A549 (cell line): ENCODE results near the gene TNC. TPM values are rescaled to one million over a fixed set of nuclear protein-coding genes. Genes with fewer than 3 reads are reported as not detected.

ENCODE experiments used
- ATAC-seq, 2 experiments: fragments of 200-7000 bp in 1 of 2; fragments of >200 bp in 1 of 2; cut with Nextera tagmentation in 1 of 2; cut with Tn5 transposase in 1 of 2; 3 replicates each; pipeline versions ENCODE4 v1.8.0 to v1.9.1; 2018 to 2020; ENCODE audit warnings: mild to moderate bottlenecking in 1 of 2, moderate library complexity in 1 of 2
- CTCF ChIA-PET: fragments of 300-600 bp; sonication (Branson Sonifier 250); formaldehyde crosslinking; extraction: SDS; loops from one replicate; lab custom pipeline; 2021; ENCODE audit warnings: antibody characterized with exemption, inconsistent platforms; lab: Yijun Ruan, JAX
- POLR2A ChIA-PET: fragments of 350-600 bp; formaldehyde crosslinking; extraction: SDS; loops from one replicate; lab custom pipeline; 2021; ENCODE audit warnings: antibody characterized with exemption, inconsistent platforms; lab: Yijun Ruan, JAX
- DNase-seq, 2 experiments: peaks; one replicate each; pipeline versions ENCODE4 v3.0.0 to v3.0.0-alpha.2; 2011 to 2016; ENCODE audit warnings: low read depth in 1 of 2, low spot score in 1 of 2
- FAIRE-seq: peaks from 2 replicates; lab custom pipeline; 2011; peaks lifted over from hg19 to GRCh38; lab: Jason Lieb, UNC
- H3K27ac ChIP-seq, 2 experiments: fragments of >200 bp; sonication (Bioruptor Twin); formaldehyde crosslinking; 3 replicates each; pipeline ENCODE4 v1.5.1; 2016 to 2017
- H3K4me1 ChIP-seq: fragments of >200 bp; sonication (Bioruptor Twin); formaldehyde crosslinking; 3 replicates; pipeline ENCODE4 v1.6.1; 2016
- H3K4me2 ChIP-seq: fragments of >200 bp; sonication (Bioruptor Twin); formaldehyde crosslinking; 3 replicates; pipeline ENCODE4 v1.6.1; 2016
- H3K4me3 ChIP-seq: fragments of >200 bp; sonication (Bioruptor Twin); formaldehyde crosslinking; 3 replicates; pipeline ENCODE4 v1.5.1; 2016
- H3K9me3 ChIP-seq: fragments of >200 bp; sonication (Bioruptor Twin); formaldehyde crosslinking; 3 replicates; pipeline ENCODE4 v1.6.1; 2016
- BCL3 ChIP-seq: fragments of >200 bp; sonication (Bioruptor Twin); formaldehyde crosslinking; IDR thresholded peaks from 3 replicates; pipeline ENCODE4 v1.6.1; 2016
- BHLHE40 ChIP-seq: IDR thresholded peaks from 2 replicates; pipeline ENCODE4 v1.6.1; 2012; ENCODE audit warnings: low read depth, low read length, inconsistent platforms
- CBX2 ChIP-seq: fragments of 200-600 bp; sonication (generic); IDR thresholded peaks from 2 replicates; pipeline ENCODE4 v1.6.1; 2016; ENCODE audit warnings: low read depth, mild to moderate bottlenecking, borderline replicate concordance
- CBX8 ChIP-seq: fragments of 200-600 bp; sonication (generic); IDR thresholded peaks from 2 replicates; pipeline ENCODE4 v1.6.1; 2016
- CTCF ChIP-seq: fragments of >200 bp; sonication (Bioruptor Twin); formaldehyde crosslinking; IDR thresholded peaks from 3 replicates; pipeline ENCODE4 v1.5.1; 2016
- E2F6 ChIP-seq: IDR thresholded peaks from 2 replicates; pipeline ENCODE4 v1.6.1; 2012; ENCODE audit warnings: low read depth, borderline replicate concordance
- EHMT2 ChIP-seq: fragments of 200-600 bp; sonication (generic); IDR thresholded peaks from 2 replicates; pipeline ENCODE4 v1.6.1; 2016; ENCODE audit warnings: antibody characterized with exemption, low read depth, mild to moderate bottlenecking, moderate library complexity
- ESRRA ChIP-seq: fragments of 150-350 bp; IDR thresholded peaks from 2 replicates; pipeline ENCODE4 v1.6.1; 2014; ENCODE audit warnings: mild to moderate bottlenecking, low read length, borderline replicate concordance
- FOXS1 ChIP-seq: fragments of 250-450 bp; sonication (Bioruptor Pico); IDR thresholded peaks from 2 replicates; pipeline ENCODE4 v1.5.0; 2020; ENCODE audit warnings: mild to moderate bottlenecking, moderate library complexity
- HMGXB4 ChIP-seq: fragments of 250-450 bp; sonication (Bioruptor Pico); IDR thresholded peaks from 2 replicates; pipeline ENCODE4 v1.5.0; 2021; ENCODE audit warnings: mild to moderate bottlenecking, moderate library complexity, borderline replicate concordance
- HOXB13 ChIP-seq: fragments of 250-450 bp; sonication (Bioruptor Pico); IDR thresholded peaks from 2 replicates; pipeline ENCODE4 v1.5.0; 2020; ENCODE audit warnings: low read depth, mild to moderate bottlenecking, moderate library complexity
- JUN ChIP-seq, 2 experiments: fragments of >200 bp; sonication (Bioruptor Twin); formaldehyde crosslinking; IDR thresholded peaks; 2 replicates in 1 of 2; 3 replicates in 1 of 2; pipeline ENCODE4 v1.6.1; 2016 to 2017
- MYC ChIP-seq: IDR thresholded peaks from 2 replicates; pipeline ENCODE4 v1.6.1; 2012; ENCODE audit warnings: mild to moderate bottlenecking, inconsistent platforms, low read length, improper control_type of control experiment, borderline replicate concordance
- PHF8 ChIP-seq: fragments of 200-600 bp; sonication (generic); IDR thresholded peaks from 2 replicates; pipeline ENCODE4 v1.6.1; 2016; ENCODE audit warnings: low read depth, mild to moderate bottlenecking, antibody characterized with exemption, moderate library complexity, borderline replicate concordance
- POLR2A ChIP-seq: IDR thresholded peaks from 2 replicates; pipeline ENCODE4 v1.6.1; 2012; ENCODE audit warnings: mild to moderate bottlenecking, low read length
- RAD21 ChIP-seq, 2 experiments: fragments of >200 bp in 1 of 2; sonication (Bioruptor Twin) in 1 of 2; formaldehyde crosslinking in 1 of 2; IDR thresholded peaks in 1 of 2; conservative IDR thresholded peaks in 1 of 2; 2 replicates in 1 of 2; 3 replicates in 1 of 2; pipeline ENCODE4 v1.6.1; 2012 to 2018; ENCODE audit warnings: inconsistent platforms in 1 of 2
- RARB ChIP-seq: fragments of 250-450 bp; sonication (Bioruptor Pico); IDR thresholded peaks from 2 replicates; pipeline ENCODE4 v1.8.0; 2021; ENCODE audit warnings: mild to moderate bottlenecking, moderate library complexity
- RNF2 ChIP-seq: fragments of 200-600 bp; sonication (generic); IDR thresholded peaks from 2 replicates; pipeline ENCODE4 v1.6.1; 2016; ENCODE audit warnings: low read depth, mild to moderate bottlenecking, antibody characterized with exemption, moderate library complexity, borderline replicate concordance
- SMC3 ChIP-seq: fragments of >200 bp; sonication (Bioruptor Twin); formaldehyde crosslinking; IDR thresholded peaks from 3 replicates; pipeline ENCODE4 v1.6.1; 2018; ENCODE audit warnings: inconsistent platforms
- SREBF2 ChIP-seq: fragments of 450-650 bp; IDR thresholded peaks from 2 replicates; pipeline ENCODE4 v1.6.1; 2014; ENCODE audit warnings: mild to moderate bottlenecking, moderate library complexity
- ZC3H11A ChIP-seq: fragments of 450-650 bp; IDR thresholded peaks from 2 replicates; pipeline ENCODE4 v1.6.1; 2014; ENCODE audit warnings: antibody characterized with exemption, mild to moderate bottlenecking
- WGBS: methylation state at CpG from one replicate; pipeline ENCODE4 v1.1.6; 2017; ENCODE audit errors: missing lambda C conversion rate; 5-methylcytosine and 5-hydroxymethylcytosine counted together
- polyA plus RNA-seq, 4 experiments: library from polyadenylated mRNA; depleted of rRNA in 3 of 4; stranded (reverse); fragments of >200 nt; fragmentation: RNase III in 1 of 4; extraction: RNeasy Plus Mini Kit Qiagen cat#74134 plus additional on column Dnase treatment in 1 of 4; gene quantifications; 2 replicates in 3 of 4; 3 replicates in 1 of 4; pipeline ENCODE4 v1.2.3, GENCODE V29; 2011 to 2017
- TF ChIP-seq, protein P1 (sequence below): fragments of 150-350 bp; IDR thresholded peaks from 2 replicates; pipeline ENCODE4 v1.6.1; 2014; ENCODE audit warnings: low read depth, mild to moderate bottlenecking, low read length

The TNC gene
- polyA plus RNA-seq, 2 of the 4 experiments (the other 2 are of a cell fraction) = 0.50 to 0.63 TPM

DNA sequence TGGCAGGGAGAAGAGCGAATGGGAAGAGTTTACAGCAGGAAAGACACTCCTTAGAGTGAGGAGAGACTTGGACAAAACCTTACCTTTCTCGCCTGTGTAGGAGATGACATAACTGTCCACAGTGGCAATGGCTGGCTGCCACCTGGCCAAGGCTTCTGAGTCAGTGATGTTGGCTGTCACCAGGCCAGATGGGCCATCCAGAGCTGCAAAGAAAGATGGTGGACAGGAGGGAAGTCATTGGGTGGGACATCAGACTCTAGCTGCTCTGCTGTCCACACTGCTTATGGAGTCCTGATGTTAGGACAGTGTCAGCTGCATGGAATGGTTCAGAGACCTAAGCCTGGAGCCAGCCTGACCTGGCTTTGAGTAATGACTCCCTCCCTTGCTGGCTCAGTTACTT lies 79.8 kb downstream of the TNC start (continued):
- TF ChIP-seq CTCF = no peak
- TF ChIP-seq SMC3 = no peak
- TF ChIP-seq ESRRA = no peak
- no peak for TF ChIP-seq SREBF2
- TF ChIP-seq, protein P1, sequence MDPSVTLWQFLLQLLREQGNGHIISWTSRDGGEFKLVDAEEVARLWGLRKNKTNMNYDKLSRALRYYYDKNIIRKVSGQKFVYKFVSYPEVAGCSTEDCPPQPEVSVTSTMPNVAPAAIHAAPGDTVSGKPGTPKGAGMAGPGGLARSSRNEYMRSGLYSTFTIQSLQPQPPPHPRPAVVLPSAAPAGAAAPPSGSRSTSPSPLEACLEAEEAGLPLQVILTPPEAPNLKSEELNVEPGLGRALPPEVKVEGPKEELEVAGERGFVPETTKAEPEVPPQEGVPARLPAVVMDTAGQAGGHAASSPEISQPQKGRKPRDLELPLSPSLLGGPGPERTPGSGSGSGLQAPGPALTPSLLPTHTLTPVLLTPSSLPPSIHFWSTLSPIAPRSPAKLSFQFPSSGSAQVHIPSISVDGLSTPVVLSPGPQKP = no peak
- TF ChIP-seq, all 56 proteins: peak for 0

- no peak for DNase-seq
- H3K4me1 ChIP-seq = 0 out of 3 replicates have a peak, but pooled peaks cover 6% of the 10 kb centered on the region
- CTCF ChIA-PET = interaction anchor here (1.9 kb wide), 1 partner anchor 9 kb away, joined by 4 read pairs; no protein-coding TSS in a partner anchor
- no peak overlapping the region for H3K4me2 ChIP-seq
- no peak overlapping the region for H3K27ac ChIP-seq
- no peaks in the 10 kb centered on the region for H3K9me3 ChIP-seq
- ATAC-seq = no peak
- WGBS = 49% methylated on average over 2 of the region's 2 CpGs
- POLR2A ChIA-PET = no interaction called here
- FAIRE-seq = no peak
- H3K4me3 ChIP-seq = no peak overlapping the region
- TF ChIP-seq HOXB13 (CRISPR knock-in tag) (no peak), E2F6 (no peak), CBX8 (no peak), RARB (CRISPR knock-in tag) (no peak), HMGXB4 (CRISPR knock-in tag) (no peak), RNF2 (no peak), ZC3H11A (no peak)
Measured at GRCh38 chr9:115036691-115037090, 81.3 kb downstream of the TNC start.

- POLR2A ChIA-PET = no interaction called here
- 84% methylated on average over 17 of the region's 17 CpGs for WGBS
- CTCF ChIA-PET = interaction anchor here (0.6 to 1.9 kb wide), 3 partner anchors 10 to 329 kb away, joined by 3 to 4 read pairs (median 3); no protein-coding TSS in a partner anchor
- no peak for DNase-seq
- Histone ChIP-seq H3K9me3 (no peaks in the 10 kb centered on the region), H3K4me3 (no peak overlapping the region), H3K4me2 (no peak overlapping the region), H3K4me1 (0 out of 3 replicates have a peak, but pooled peaks cover 6% of the 10 kb centered on the region), H3K27ac (peak overlapping the region; percentile 25 to 41; a peak in 2 of 6 replicates)
- no peak for FAIRE-seq
- ATAC-seq = no peak
- no peak for TF ChIP-seq FOXS1 (CRISPR knock-in tag)
- no peak for TF ChIP-seq HMGXB4 (CRISPR knock-in tag)
- TF ChIP-seq JUN (IDR thresholded peaks at IDR 0.05) = no peak
- no peak for TF ChIP-seq CBX2
- TF ChIP-seq RAD21 (conservative IDR thresholded peaks at IDR 0.05 in 1 of 2, IDR thresholded peaks at IDR 0.05 in 1 of 2) = no peak
- no peak for TF ChIP-seq E2F6
- no peak for TF ChIP-seq EHMT2
- no peak for TF ChIP-seq BCL3
- no peak for TF ChIP-seq BHLHE40
- no peak for TF ChIP-seq MYC
- no peak for TF ChIP-seq POLR2A
- TF ChIP-seq PHF8 = no peak
Measured at GRCh38 chr9:115035841-115036612, 81.9 kb downstream of the TNC start.
